CD4-positive, alpha-beta T cell treated with Interleukin-17A for 1 hour (primary cell): ENCODE results near the gene RAB32.
A peak's percentile ranks its signal among the peaks of the same experiment; 100 is the strongest.
"Not testable (repeated sequence)": the region's sequence is repeated elsewhere in the genome, so short reads cannot be mapped to it uniquely, and the experiment has no call there.

Experiments
- DNase-seq: peaks from one replicate; pipeline ENCODE4 v3.0.0-alpha.2; 2020

RAB32 gene

DNA sequence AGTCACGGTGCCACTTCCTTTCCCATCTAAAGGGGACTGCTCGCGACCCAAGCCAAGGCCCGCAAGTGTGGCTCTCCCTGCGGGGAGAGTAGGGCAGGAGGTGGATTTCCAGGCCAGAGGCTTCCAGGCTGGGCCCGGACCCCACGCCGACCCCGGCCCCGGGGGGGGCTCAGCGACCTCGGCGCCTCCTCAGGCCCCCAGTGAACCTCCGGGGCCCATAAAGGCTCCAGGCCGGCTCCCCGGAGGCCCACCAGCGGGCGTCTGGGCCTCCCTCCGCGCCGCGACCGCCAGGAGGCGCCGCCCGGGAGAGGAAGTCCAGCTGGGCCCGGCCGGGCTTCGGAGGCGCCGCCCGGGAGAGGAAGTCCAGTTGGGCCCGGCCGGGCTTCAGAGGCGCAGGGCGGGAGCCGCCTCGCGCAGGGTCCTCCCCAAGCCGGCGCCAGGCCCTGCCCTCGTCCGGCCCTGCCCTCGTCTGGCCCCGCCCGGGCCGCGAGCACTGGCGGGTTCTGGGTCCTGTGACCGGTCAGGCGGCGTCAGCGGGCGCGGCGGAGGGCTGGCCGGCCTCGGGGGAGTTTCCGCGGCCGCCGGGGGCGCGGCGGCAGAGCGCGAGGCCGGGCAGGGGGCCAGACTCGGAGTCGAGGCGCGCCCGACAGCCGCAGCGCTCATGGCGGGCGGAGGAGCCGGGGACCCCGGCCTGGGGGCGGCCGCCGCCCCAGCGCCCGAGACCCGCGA lies at the start of gene RAB32:
RAB32 (plus strand) TSS at position 623 of the 729 bp plus-strand sequence; CDS start at position 662, 39 bp downstream.
- peak; percentile 31 for DNase-seq

DNA sequence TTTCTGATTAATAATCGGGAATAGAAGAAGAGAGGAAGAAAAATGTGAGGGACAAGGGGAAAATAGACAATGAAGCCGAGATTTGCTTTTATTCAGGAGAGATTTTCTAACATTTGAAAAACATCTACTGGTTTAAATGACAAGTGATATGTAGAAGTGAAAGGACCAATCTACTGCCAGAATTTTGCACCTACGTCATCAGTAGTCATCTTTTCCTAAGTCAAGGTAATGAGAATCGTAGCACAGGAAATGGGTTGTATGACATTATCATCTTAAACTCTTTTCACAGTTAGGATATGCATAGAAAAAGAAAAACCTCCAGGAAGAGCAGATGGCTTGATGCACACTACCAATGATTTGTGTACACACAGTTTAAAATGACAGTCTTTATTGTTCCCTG lies 45.3 kb upstream of the RAB32 start:
- DNase-seq = no peak

DNA sequence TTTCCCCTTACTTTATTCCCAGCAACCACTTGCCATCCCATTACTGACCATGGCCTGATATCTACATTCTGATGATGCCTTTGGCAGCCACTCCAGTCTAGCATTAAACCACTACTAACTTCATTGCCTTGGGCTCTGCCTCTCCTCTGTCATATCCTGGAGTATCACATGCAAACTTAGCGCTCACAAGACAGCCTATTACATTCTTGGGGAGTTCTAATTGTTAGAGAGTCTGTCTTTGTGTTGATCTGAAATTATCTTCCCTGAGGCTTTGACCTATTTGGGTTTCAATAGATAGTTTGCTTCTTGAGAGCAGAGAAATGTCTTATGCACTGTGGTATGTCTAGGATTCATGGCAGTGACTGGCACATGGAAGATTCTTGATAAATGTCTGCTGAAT lies 40.5 kb upstream of the RAB32 start:
- no peak for DNase-seq

DNA sequence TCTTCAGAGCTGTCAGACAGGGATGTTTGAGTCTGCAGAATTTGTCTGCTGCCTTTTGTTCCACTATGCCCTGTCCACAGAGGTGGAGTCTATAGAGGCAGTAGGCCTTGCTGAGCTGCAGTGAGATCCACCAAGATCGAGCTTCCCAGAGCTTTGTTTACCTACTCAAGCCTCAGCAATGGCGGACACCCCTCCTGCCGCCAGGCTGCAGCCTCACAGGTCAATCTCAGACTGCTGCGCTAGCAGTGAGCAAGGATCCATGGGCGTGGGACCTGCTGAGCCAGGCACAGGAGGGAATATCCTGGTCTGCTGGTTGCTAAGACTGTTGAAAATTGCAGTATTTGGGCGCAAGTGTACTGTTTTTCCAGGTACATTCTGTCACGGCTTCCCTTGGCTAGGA lies 28.4 kb upstream of the RAB32 start:
- DNase-seq = no peak

DNA sequence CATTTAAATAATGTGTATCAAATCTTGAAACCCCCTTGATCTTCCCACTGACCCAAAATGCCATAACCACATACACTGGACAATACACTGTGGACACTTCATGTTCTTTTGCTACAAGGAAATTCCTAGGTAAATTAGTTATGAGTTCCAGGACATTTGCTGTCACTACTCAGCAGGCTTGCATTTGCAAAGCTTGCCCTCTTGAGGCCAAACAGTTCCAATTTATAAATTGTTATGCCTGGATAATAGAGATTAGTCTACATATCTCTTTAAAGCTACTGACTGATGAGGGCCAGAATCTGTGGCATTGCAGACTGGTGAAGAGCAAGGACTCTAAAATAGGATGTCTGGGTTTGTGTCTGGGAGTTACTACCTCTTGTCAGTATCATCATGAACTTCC lies 17.4 kb upstream of the RAB32 start:
- no peak for DNase-seq

DNA sequence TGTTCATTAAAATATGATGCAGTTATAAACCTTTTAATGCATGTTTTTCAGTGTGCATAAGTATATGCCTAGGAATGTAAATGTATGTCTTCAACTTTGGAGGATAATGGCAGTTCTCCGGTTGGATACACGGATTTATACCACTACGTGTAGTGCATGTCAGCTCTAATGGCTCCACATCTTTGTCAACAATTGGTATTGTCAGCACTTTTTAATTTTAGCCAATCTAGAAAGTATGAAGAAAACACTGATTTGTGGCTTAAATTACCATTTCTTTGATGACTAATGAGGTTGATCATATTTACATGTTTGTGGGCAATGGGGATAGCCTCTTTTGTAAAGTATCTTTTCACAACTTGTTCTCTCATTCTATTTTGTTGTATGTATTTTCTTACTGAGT lies 10.9 kb upstream of the RAB32 start:
- DNase-seq = no peak

DNA sequence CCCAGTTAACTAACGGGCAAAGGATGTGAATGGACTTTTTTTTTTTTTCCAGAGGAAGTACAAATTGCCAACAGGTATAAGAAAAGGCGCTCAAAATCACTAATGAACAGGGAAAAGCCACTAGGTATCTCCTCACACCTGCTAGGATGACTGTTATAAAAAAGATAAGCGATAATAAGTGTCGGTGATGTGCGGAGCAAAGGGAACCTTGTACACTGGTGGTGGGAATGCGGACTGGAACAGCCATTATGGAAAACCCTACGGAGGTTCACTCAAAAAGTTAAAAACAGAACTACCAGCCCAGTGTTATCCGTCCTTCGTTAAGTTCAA lies 787 bp upstream of the RAB32 start:
- no peak for DNase-seq

DNA sequence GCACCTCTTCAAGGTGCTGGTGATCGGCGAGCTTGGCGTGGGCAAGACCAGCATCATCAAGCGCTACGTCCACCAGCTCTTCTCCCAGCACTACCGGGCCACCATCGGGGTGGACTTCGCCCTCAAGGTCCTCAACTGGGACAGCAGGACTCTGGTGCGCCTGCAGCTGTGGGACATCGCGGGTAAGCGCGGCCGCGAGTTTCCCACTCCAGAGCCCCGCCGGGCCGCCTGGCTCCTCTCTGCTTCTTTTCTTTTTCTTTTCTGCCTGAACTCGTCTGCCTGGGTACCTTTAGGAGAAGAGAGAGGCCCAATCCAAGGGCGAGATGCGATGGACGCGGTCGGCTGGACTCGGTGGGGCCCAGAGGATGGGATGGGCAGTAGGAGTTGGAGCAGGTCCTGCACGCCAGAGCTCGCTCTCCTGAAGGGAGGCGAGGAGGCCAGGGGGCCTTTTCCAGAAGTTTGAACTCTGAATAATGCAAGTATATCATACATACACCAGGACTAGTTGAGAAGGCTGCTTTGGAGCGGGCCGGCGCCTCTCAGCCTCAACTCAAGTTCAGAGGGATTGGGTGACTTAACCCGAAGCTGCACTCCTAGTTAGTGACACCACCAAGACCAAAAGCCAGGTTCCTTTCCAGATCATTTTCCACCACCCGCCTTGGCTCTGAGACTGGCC lies 445 bp downstream of the RAB32 start:
- DNase-seq = no peak

DNA sequence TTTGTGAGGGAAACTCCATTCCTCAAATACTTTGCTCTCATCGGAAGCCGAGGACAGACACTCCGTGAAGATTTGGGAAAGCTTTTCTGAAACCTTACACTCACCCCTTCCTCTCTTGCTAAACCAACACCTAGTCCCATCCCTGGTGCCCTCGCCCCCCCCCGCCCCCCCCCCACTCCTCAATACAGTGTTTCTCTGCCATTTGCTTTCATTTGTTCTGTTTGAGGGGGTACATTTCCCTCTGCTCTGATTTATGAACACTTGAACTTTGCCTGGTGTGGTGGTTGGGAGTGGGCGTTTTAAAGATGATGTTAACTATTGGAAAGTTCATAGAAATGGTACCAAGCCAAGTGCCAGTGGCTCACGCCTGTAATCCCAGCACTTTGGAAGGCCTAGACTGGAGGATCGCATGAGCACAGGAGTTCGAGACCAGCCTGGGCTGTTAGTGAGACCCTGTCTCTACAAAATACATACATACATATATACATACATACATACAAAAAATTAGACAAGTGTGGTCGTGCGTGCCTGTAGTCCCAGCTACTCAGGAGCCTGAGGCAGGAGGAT lies 1.1 kb downstream of the RAB32 start:
- no peak for DNase-seq

DNA sequence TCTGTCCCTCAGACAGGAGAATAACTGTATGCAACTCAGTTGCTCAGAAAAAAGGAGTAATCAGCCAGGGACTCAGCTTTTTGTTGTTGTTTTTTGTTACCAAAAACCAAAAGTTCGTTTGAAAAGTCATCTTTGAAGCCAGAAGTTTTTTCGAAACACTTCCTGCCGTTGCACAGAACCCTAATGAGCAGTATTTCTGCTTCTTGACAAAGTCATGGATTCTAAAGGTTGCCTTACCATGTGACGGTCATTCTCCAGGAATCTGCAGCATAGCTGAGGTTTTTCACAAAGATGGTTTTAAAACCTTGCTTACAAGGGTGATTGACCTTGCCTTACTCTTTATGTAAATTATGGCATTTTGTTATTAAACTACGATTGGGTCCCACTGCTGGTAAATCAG lies 1.9 kb downstream of the RAB32 start:
- no peak for DNase-seq

DNA sequence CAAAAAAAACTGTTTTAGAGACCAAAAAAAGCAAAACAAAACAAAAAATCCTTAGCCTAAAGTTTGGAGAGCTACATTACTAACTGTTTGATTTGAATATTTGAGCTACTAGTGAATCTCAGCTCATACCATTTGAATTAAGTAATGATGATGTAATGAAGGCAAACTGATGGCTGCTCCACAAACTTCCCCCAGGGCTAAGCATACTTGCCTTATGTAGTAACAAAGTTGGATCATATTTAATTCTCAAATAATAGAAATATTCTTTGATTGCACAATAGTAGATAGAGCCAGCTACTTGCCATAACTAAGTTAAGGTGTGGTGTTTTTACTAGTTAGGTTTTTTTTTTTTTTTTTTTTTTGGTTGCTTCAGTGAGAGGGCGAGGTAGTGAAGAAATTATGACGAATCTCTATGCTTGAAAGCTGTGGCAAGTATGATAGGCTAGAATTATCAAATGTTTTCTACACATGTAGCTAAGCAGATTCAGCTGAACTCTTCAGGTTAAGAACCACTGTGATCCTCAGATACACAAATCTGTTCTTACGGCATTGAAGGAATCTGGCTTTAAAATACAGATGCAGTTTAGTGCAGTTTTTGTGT lies 2.9 kb downstream of the RAB32 start:
- no peak for DNase-seq

DNA sequence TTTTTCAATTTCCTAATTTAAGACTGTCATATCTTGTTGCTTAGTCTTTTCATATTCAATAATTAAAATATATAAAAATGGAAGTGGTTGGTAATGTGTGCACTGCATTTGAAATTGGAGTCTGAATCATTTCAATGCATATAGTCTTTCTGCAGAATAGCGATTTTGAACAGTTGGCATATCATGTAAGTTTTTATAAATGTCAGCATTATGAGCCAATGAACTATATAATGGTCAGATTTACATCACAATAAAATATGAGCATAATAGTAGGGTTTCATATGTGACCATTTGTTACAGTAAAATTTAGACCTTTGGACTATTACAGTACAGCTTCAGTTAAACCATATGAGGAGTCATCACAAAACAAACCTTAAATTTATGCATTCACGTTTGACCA lies 4.3 kb downstream of the RAB32 start:
- DNase-seq = no peak

DNA sequence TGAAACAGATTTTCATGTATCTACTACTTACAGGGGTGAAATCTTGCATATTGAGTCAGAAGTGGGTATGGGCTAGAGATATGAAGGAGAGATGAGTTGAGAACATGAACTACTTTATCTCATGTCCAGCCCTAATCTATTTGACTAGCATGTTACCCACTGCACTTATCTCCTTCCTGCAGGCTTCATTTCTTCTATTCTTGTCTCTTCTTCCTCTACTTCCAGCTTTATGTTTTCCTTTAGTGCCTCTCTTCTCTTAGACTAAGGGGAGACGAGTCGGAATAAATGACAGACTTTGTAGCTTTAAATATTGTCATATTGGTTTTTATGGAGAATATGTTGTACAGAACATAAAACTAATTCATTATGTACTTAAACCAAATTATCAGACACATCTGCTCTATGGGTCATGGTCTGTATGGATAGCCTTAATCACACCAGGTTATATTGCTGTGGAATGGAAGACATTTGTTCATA lies 5.3 kb downstream of the RAB32 start:
- DNase-seq = no peak

DNA sequence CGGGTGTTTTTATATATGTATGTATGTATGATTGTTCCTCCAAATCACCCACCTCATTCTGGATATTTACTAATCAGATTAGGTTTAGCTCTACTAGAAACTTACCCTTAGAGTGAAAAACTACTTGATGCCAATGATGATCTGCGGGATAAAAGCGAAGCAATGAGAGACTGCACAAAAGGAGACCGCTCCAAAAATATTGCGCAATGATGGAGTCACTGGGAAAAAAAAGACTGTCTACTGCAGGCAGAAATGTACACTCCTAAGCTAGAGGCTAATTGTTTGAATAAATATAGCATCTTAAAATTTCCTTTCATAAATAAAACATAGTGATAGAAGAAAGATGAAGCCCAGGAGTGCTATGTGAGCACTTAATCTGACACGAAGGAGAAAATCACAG lies 7.3 kb downstream of the RAB32 start:
- DNase-seq = no peak

DNA sequence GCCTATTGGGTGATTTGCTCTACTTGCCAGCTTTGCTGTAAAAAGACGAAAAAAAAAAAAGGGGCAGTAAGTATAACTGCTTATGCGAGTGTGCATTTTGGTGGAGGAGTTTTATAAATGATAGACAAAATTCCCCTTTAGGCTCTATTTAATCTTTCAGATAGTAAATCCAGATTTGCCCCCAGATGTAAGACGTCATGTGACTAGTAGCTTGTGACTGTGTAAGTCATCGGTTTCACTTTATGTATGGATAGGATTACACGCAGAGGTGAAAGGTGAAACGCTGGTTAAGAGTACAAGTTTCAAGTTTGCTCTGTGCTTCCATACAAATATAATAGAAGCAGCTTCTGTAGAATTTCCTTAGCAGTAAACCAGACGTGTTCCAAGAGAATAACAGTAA lies 7.9 kb downstream of the RAB32 start:
- DNase-seq = no peak

DNA sequence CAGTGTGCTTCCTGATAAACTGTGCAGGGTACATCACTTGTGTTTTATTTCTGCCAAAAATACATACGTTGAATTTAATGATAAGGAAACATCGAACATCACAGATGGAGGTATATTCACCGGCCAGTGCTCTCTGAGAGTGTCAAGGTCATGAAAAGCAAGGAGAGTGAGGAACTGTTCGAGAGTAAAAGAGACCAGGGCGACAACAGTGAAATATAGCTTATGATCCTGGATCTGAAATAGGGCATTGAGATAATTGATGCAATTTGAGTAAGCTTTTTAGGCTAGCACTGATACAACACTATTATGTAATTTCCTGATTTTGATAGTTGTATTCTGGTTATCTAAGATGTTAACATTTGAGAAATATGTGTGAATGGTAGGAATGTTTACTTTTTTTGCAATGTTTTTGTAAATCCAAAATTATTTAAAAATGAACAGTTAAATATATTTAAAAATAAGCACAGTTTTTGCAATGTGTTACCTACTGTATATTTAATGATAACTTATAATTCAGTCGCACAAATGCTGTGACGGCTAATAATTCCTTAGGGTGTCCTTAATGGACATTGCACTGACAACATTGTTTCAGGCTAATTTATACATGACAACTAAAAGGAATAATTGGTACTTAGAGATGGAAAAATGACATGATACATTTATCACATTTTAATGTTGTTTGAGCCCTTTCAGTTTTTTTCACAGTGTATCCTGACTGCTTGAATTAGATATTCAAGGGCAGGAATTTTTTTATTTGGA lies 9.9 kb downstream of the RAB32 start:
- DNase-seq = no peak

DNA sequence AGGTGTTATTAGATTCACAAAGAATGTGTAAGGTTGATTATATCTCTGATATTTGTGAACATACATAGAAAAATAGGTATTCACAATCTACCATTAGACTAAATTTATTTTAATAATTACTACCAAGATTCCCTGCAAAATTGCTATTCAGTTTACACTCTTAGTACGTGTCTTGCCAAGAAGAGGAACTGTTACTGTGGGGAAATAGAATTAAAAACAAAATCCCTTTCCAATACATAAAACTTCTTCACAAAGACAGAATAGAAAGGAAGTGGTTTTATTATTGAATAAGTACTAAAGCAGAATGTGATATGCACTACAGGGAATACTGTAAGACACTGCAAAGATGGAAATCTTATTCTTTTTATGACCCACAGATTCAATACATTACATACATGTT lies 17.0 kb downstream of the RAB32 start:
- no peak for DNase-seq

DNA sequence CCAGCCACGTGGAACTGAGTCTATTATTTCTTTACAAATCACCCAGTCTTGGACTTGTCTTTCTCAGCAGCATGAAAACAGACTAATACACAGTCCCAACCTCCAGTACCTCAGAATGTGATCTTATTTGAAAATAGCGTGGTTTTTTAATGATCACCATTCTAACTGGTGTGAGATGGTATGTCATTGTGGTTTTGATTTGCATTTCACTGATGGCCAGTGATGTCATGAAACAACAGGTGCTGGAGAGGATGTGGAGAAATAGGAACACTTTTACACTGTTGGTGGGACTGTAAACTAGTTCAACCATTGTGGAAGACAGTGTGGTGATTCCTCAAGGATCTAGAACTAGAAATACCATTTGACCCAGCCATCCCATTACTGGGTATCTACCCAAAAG lies 23.0 kb downstream of the RAB32 start:
- not testable (repeated sequence) for DNase-seq

DNA sequence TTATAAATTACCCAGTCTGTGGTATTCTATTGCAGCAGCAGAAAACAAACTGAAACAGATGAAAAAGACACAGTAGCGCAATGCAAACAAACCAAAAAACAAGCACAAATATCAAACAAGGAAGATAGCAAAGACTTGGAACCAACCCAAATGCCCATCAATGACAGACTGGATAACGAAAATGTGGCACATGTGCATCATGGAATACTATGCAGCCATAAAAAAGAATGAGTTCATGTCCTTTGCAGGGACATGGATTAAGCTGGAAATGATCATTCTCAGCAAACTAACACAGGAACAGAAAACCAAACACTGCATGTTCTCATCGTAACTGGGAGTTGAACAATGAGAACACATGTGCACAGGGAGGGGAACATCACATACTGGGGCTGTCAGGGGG lies 25.0 kb downstream of the RAB32 start:
- DNase-seq = not testable (repeated sequence)

DNA sequence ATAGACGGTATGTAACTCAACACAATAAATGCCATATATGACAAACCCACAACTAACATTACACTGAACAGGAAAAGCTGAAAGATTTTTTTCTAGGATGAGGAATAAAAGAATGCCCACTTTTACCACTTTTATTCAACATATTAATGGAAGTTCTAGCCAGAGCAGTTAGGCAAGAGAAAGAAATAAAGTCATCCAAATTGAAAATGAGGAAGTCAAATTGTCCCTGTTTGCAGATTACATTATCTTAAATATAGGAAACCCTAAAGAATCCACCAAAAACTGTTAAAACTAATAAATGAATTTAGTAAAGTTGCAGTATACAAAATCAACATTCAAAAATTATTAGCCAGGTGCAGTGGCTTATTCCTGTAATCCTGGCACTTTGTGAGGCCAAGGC lies 30.6 kb downstream of the RAB32 start:
- no peak for DNase-seq

DNA sequence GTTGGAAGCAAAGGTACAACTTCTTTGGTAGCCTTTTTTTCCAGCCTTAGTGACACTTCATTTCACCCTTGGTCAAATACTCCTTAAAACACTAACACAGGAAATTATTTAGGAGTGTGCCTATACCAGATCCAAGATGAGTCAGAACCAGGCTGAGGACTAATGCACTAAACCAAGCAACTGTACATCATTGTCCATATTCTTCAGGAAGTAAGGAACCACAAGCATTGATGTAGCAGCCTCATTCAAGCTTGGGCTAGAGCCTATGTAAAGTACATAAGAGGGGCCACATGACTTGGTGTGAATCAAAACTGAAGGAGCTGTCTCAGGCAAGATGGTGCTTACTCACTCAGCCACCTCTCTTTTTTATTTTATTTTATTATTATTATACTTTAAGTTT lies 34.4 kb downstream of the RAB32 start:
- no peak for DNase-seq

DNA sequence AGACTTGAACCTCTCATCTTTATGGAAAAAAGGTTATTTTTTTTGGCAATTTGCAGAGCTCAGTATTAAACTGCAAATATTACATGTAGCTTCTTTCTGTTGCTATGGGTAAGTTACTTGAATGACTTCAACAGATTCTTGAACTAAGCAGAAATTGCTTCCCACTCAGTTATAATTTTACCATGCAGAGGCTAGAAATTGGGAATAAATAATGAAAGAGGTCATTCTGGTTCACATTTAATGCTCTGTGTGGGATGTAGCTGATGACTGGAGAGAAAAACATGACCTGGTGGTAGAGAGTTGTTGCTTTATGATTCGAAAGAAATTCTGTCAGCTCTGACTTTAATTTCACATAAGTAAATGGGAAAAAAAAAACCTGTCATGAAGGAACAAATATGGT lies 38.3 kb downstream of the RAB32 start:
- no peak for DNase-seq

DNA sequence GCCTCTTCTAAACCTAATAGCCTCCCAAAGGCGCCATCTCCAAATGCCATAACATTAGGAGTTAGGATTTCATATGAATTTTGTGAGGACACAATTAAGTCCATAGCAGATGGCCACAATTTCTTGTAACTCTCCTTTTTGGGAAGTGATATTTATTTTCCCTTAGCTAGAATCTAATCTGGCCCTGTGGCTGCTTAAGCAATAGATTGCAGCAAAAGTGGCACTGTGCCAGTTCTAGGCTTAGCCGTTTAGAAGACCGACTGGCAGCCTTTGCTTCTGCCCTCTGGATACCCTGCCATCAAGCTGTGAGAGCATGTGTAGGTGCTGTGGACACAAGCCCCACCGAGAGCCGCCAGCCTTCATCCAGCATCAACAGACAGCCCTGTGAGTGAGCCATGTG lies 39.2 kb downstream of the RAB32 start:
- no peak for DNase-seq
